Left cardiac atrium (tissue), 4 donors: ENCODE measurements around the gene GSG1L. TPM values are rescaled to one million over a fixed set of nuclear protein-coding genes. Genes with fewer than 3 reads are reported as not detected.

Experiments used
- ATAC-seq, 2 donors: fragments of 200-7000 bp; cut with Tn5 transposase; one replicate each; pipeline ENCODE4 v1.9.1; 2020; ENCODE audit warnings: mild to moderate bottlenecking in 2 of 2, moderate library complexity in 2 of 2
- DNase-seq: peaks from one replicate; pipeline ENCODE4 v3.0.0-alpha.2; 2020
- intact Hi-C, 2 donors: fragments of 100-400 bp; cut with DNase I; formaldehyde crosslinking; loops; one replicate each; pipeline versions ENCODE4 v1.14.1 to v1.15.1; 2022 to 2023
- total RNA-seq, 2 donors: library from RNA; stranded (reverse); fragmentation: NEBNext Ultra II Directional; extraction: Animal tissue kit (Norgen Biotek cat#: 25700); gene quantifications; one replicate each; pipeline ENCODE4 v1.2.1, GENCODE V29; 2021
- donor health status: DM: no; HTN: yes; CAD: no.
- donor health status: DM: no; HTN: yes; CAD: no; lungs with severe emphysema.
- donor health status: DM: yes; HTN: yes; CAD: no.
- donor health status: Dilated cardiomyopathy.

GSG1L gene
- total RNA-seq, 2 donors from 2014 or later, result 10.5 to 63.9 TPM

DNA sequence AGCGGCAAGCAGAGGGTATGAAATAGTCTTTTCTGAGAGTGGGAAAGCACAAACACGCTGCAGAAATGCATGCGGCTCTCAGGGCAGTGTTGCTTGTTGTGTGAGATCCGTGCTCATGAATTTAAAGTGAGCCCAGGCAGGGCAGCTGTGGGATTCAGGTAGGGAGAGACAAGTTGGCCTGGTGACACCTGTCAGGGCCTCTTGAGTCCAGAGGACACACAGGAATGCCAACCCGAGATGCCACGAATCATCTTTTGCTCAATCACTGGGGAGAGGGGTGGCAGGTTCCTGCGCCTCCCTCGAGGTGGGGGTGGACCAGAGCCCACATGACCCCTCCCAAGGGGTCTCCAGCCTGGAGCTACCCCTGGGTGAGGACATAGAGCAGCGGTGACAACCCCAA is 211.9 kb downstream of the GSG1L start:
- intact Hi-C loops, result loop anchor here in 1 of 2 donors (10.0 kb wide), 1 partner anchor 217 kb away; no protein-coding TSS in a partner anchor

DNA sequence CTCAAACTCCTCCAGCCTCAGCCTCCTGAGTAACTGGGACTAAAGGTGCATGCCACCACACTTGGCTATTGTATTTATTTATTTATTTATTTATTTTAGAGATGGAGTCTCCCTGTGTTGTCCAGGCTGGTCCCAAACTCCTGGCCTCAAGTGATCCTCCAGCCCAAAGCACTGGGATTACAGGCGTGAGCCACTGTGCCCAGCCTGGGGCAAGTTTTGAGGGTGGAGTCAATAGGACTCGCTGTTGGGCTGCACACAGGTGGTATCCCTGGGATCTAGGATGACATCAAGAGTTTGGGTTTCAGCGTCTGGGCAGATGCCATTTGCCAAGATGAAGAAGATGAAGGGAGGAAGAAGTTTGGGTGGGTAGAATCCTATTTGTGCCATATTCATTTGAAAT is 213.9 kb downstream of the GSG1L start:
- DNase-seq (no peak), ATAC-seq (no peak)
- intact Hi-C loops, result loop anchor here in 1 of 2 donors (10.0 kb wide), 1 partner anchor 215 kb away; no protein-coding TSS in a partner anchor

More for the DNA sequence above, 211.9 kb downstream of the GSG1L start:
- DNase-seq (no peak), ATAC-seq (no peak)

- DNase-seq, result no peak
- intact Hi-C loops, result no loop called here
- no peak for ATAC-seq
Observed at GRCh38 chr16:27847030-27847550, 216.4 kb downstream of the GSG1L start.

- ATAC-seq, result no peak
- no peak for DNase-seq
- intact Hi-C loops, result no loop called here
Observed at GRCh38 chr16:27844826-27845225, 218.7 kb downstream of the GSG1L start.

DNA sequence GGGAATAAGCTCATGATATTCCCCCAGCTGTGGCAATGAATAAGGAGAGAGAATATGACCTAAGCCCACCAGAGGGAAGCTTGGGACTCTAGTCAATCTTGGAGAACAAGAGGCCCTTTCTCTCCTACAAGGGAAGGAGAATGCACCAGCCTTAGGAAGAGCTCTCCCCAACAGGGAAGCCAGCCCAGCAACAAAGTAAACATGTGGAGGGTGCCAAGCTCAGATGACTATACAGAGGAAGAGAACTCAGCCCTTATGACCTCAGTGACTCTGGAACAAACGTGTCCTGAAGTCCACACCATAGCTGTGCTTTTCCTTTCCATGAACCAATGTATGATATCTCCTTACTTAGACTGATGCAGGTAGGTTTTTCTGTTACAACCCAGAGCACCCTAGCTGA is 219.7 kb downstream of the GSG1L start:
- intact Hi-C loops, result no loop called here
- DNase-seq (no peak), ATAC-seq (no peak)

GRCh38 chr16:27841911-27842310 is 221.6 kb downstream of the GSG1L start:
- no peak for DNase-seq
- intact Hi-C loops, result no loop called here
- ATAC-seq, result no peak

GRCh38 chr16:27841061-27841801 is 222.3 kb downstream of the GSG1L start:
- ATAC-seq, result no peak
- intact Hi-C loops, result no loop called here
- no peak for DNase-seq

GRCh38 chr16:27840311-27841060 is 223.0 kb downstream of the GSG1L start:
- intact Hi-C loops, result no loop called here
- ATAC-seq (no peak), DNase-seq (no peak)

- no peak for DNase-seq
Observed at GRCh38 chr16:27839419-27839818, 224.1 kb downstream of the GSG1L start.

GRCh38 chr16:27838536-27839175 is 224.9 kb downstream of the GSG1L start:
- DNase-seq (no peak), ATAC-seq (no peak)
- intact Hi-C loops, result no loop called here

More at GRCh38 chr16:27839419-27839818, 224.1 kb downstream of the GSG1L start:
- intact Hi-C loops, result no loop called here
- no peak for ATAC-seq

- no peak for ATAC-seq
- intact Hi-C loops, result no loop called here
- DNase-seq, result no peak
Observed at GRCh38 chr16:27829975-27830374, 233.5 kb downstream of the GSG1L start.

GRCh38 chr16:27828671-27829070 is 234.8 kb downstream of the GSG1L start:
- intact Hi-C loops, result no loop called here
- DNase-seq (no peak), ATAC-seq (no peak)

DNA sequence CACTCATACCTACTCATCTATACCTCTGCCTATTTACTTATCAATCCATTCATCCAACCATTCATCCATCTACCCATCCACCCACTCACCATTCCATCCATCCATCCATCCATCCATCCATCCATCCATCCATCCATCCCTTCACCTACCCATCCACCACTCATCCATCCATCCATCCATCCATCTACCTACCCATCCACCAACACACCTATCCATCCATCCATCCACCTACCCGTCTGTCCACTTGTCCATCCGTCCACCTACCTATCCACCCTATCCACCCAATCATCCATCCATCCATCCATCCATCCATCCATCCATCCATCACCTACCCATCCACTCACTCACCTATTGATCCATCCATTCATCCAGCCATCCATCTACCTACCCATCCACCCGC is 235.7 kb downstream of the GSG1L start:
- intact Hi-C loops, result no loop called here
- no peak for DNase-seq

DNA sequence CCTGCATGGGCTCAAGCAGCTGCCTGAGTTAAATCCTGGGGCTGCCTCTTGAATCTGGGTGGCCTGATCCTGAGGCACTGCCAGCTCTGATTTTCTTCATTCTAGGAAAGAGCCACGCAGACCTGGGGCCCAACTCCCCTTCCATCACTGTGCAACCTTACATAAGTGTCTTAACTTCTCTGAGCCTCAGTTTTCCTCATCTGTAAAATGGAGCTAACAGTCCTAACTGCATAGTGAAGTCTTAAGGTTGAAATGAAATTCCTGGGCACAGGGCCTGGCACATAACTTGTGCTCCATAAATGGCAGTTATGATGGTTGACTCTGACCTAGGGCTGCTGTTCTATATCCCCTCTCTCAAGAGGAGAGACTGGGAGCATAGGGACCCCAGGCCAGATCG is 236.6 kb downstream of the GSG1L start:
- ATAC-seq, result no peak
- intact Hi-C loops, result no loop called here
- no peak for DNase-seq

More for the DNA sequence above, 235.7 kb downstream of the GSG1L start:
- ATAC-seq, result no peak

GRCh38 chr16:27826081-27826892 is 237.2 kb downstream of the GSG1L start:
- ATAC-seq (no peak), DNase-seq (no peak)
- intact Hi-C loops, result no loop called here

GRCh38 chr16:27824786-27825185 is 238.7 kb downstream of the GSG1L start:
- intact Hi-C loops, result no loop called here
- ATAC-seq (no peak), DNase-seq (no peak)

DNA sequence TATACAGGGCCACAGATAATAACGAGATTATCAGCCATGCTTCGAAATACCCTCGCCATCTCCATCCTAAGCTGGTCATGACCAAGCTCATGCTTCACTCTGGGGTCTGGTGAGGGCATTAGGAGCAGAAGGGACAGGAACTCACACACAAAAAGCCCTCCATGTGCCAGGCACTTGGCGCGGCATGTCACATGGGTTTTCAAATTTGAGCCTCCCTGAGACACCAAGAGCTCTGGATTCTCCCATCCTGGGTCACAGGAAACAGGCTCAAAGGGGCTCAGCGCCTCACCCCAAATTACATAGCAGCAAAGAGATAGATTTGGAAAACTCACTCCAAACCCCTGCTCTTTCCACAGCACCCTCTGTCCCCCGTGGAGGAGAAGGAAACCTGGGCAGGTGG is 239.5 kb downstream of the GSG1L start:
- DNase-seq, result no peak
- no peak for ATAC-seq
- intact Hi-C loops, result no loop called here

DNA sequence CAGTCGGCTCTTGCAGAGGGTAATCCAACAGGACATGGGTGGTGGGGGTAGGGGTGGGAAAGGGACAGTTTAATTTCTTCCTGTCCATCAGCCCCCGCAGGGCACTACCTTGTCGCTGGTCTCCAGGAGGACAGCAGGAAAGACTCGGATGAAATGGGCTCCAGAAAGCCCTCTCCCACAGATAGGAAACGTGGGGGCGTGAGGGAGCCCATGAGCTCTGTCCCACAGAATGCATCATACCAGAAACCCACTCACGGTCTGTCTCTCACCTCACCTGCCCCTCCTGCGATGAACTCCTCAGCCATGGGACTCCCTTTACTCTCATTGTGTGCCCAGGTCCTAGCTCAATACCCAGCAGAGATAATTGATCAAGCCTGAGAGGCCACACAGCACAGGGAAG is 240.1 kb downstream of the GSG1L start:
- intact Hi-C loops, result no loop called here
- ATAC-seq, result no peak
- no peak for DNase-seq

DNA sequence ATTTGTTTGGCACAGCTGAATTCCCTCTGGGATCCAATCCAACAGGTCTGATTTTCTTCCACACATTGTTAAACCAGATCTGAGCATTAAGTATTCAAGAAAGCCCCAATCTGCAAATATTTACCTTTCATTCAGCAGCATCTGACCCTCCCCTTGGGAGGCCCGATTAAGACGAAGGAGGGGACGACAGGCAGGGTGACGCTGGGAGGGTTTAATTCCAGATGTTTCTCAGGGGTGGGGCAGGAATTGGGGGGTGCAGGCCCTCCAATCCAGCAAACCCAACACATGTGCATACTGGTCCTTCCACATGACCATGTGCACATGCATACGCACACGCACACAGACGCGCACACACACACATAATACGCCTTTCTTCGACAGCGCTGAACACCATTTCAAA is 240.5 kb downstream of the GSG1L start:
- intact Hi-C loops, result no loop called here
- ATAC-seq, result no peak
- no peak for DNase-seq
